GM20431 (cell line): ENCODE measurements around the gene ZSCAN2.
"Not testable (repeated sequence)": the region's sequence is repeated elsewhere in the genome, so short reads cannot be mapped to it uniquely, and the experiment has no call there.

ENCODE experiments used
- in situ Hi-C: fragments of 300-500 bp; cut with MseI, MboI; formaldehyde crosslinking; loops from one replicate; pipeline ENCODE4 v1.15.0; 2020; ENCODE audit warnings: low sequenced_read_pairs; ENCODE audit not compliant: unreplicated experiment

ZSCAN2 gene

GRCh38 chr15:84633311-84634227, 32.8 kb downstream of the ZSCAN2 start:
- in situ Hi-C loops, result no loop called here

DNA sequence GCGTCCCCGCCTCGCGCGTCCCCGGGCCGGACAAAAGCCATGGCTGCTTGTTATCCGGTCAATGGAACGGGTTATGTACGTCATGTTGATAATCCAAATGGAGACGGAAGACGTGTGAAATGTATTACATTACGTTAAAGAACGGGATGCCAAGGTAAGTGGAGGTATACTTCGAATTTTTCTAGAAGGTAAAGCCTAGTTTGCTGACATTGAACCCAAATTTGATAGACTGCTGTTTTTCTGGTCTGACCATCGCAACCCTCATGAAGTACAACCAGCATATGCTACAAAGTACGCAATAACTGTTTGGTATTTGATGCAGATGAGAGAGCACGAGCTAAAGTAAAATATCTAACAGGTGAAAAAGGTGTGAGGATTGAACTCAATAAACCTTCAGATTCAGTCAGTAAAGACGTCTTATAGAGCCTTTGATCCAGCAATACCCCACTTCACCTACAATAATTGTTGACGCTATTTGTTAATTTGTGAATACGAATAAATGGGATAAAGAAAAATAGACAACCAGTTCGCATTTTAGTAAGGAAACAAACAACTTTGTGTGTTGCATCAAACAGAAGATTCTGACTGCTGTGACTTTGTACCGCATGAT, 33.5 kb downstream of the ZSCAN2 start:
- in situ Hi-C loops, result no loop called here

DNA sequence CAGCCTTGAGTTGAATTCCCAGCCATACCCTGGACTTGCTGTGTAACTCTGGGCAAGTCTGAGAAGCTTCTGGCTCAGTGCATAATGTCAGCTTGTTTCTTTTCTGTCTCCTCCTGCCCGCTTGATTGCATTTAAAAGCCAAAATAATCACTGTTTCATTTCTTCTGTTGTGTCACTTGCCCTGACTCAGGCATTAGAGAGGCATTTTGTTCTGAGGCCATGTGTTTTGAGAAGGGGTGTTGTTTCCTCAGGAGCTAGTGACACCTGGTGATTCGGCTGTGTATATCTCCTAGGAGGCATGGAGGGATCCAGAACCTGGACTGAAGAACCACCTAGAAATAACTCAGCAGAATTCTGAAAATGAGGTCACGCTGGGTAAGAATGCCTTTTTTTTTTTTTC, 37.3 kb downstream of the ZSCAN2 start:
- in situ Hi-C loops, result no loop called here

GRCh38 chr15:84641871-84642270, 41.1 kb downstream of the ZSCAN2 start:
- in situ Hi-C loops, result not testable (repeated sequence)

GRCh38 chr15:84642640-84643039, 41.8 kb downstream of the ZSCAN2 start:
- in situ Hi-C loops, result not testable (repeated sequence)

GRCh38 chr15:84643838-84644237, 43.0 kb downstream of the ZSCAN2 start:
- in situ Hi-C loops, result no loop called here

- in situ Hi-C loops, result no loop called here
Measured at GRCh38 chr15:84645496-84645895, 44.7 kb downstream of the ZSCAN2 start.

DNA sequence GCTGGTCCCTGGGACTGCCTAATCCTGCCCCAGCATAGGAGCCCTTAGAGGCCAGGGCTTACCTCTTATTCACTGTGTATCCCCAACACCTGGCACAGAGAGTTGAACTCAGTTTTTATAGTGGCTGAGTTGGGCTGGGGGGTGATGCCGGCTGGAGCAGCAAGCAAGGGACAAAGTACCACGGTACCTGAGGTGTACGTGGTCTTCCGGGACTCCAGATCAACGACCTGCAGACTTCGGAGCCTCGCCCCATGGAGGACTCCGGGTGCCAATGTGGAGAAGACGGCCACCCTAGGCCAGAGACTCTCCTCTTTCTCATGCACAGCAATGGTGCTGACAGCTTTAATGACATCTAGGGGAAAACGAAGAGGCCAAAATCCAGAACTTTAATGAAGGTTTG, 45.2 kb downstream of the ZSCAN2 start:
- in situ Hi-C loops, result no loop called here

DNA sequence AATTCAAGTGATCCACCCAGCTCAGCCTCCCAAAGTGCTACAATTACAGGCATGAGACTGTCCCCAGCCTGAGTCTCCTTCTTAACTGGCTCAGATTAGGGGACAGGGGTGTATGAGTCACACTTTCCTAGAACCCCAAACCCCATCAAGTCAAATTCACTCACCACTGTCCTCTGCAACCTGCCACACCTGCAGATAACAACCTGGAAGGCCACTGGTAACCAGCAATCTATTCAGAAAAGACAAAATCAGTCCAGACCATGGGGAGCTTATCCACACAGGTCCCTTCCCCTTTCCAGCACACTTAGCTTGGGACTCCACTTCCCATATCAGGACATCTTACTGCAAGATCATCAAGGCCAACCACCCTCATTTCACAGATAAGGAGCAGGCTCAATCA, 46.9 kb downstream of the ZSCAN2 start:
- in situ Hi-C loops, result no loop called here

- in situ Hi-C loops, result no loop called here
Measured at GRCh38 chr15:84648539-84648938, 47.7 kb downstream of the ZSCAN2 start.

DNA sequence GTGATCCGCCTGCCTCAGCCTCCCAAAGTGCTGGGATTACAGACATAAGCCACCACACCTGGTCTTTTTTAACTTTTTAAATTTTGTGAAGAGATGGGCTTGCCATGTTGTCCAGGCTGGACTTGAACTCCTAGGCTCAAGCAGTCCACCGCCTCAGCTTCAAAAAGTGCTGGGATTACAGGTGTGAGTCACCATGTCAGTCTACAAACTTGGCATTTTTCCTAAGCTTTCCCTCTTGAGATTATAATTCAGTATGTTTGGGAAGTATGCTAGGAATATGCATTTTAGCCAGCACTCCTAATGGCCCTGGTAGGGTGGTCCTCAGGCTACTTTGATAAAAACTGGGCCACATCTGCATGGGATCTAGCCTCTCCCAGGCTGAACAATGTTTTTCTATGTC, 48.9 kb downstream of the ZSCAN2 start:
- in situ Hi-C loops, result no loop called here

DNA sequence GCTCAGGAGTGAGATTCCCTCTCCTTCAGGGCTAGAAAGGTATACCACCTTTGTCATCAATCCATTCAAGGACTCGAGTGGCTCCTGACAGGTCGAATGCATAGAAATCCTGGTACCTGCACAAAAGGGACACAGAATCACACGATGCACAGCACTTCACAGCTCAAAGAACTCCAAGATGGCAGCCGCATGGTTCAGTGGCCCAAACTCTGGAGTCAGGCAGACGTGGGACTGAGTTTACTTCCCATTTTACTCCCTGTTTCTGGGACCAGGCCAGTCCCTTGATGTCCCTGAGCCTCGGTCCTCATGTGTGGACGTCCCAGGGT, 52.7 kb downstream of the ZSCAN2 start:
- in situ Hi-C loops, result no loop called here

- in situ Hi-C loops, result no loop called here
Measured at GRCh38 chr15:84653910-84654688, 53.3 kb downstream of the ZSCAN2 start, which contains the start of gene WDR73. Gene WDR73, minus strand, starts transcription at chr15:84654283. Its CDS starts 9 bp downstream, at chr15:84654274.

DNA sequence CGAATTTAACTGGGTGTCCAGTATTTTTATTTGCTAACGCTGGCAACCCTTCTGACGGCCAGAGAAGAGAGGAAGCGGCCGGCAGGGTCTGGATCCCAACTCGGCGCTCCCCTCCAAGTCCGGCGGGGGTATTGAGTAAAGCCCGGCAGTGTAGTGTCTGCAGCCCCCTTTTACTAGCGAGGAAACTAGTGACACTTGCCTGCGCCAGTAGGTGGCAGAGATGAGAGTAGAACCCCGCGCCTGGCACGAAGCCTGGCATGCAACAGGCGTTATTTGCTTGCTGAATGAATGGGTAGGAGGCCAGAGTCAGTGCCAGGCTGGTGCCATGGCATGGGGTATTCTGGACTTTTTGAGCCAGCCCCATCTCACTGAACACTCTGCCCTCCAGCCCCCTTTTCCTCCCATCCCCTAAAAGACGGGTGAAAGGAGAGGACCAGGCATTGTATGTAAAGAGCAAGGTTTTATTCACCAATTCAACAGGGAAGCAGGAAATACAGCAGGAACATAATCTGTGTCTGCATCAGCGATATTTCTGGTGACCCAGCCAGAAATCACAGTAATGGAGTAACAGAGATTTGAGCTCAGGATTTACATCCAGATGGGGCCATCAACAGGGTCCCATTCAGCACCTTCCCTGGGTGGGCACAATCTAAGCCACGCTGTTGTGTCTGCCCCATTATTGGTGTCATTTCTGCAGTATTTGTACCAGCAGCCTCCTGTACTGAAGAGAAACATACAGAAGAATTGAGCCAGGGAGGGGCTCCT, 54.1 kb downstream of the ZSCAN2 start:
- in situ Hi-C loops, result no loop called here

GRCh38 chr15:84656972-84657371, 56.2 kb downstream of the ZSCAN2 start:
- in situ Hi-C loops, result no loop called here

GRCh38 chr15:84657748-84658079, 56.9 kb downstream of the ZSCAN2 start:
- in situ Hi-C loops, result no loop called here

GRCh38 chr15:84658080-84658787, 57.4 kb downstream of the ZSCAN2 start, which contains the start of gene NMB:
Gene NMB, minus strand, starts transcription at chr15:84658199. Its CDS starts 47 bp downstream, at chr15:84658152.
- in situ Hi-C loops, result no loop called here

GRCh38 chr15:84658788-84659411, 58.1 kb downstream of the ZSCAN2 start:
- in situ Hi-C loops, result no loop called here
